ENCODE results near the gene TP53TG5.

- TF ChIP-seq EZH2 (IDR thresholded peaks at IDR 0.05; ENCODE audit: borderline replicate concordance, control insufficient read depth, low read depth, low read length) (no peak), RELA (IDR thresholded peaks at IDR 0.05; ENCODE audit: borderline replicate concordance, partially characterized antibody) (no peak), FOS (IDR thresholded peaks at IDR 0.05; ENCODE audit: borderline replicate concordance, extremely low read depth, insufficient read length) (no peak), HCFC1 (IDR thresholded peaks at IDR 0.05; ENCODE audit: low read length) (no peak), MLLT1 (IDR thresholded peaks at IDR 0.05) (no peak), ATF7 (IDR thresholded peaks at IDR 0.05; ENCODE audit: low read depth) (no peak), POLR2A (IDR thresholded peaks at IDR 0.05; ENCODE audit: low read depth, low read length) (peak; percentile 79), CEBPB (IDR thresholded peaks at IDR 0.05; ENCODE audit: borderline replicate concordance in 1 of 2, low read depth in 2 of 2, low read length in 2 of 2) (no peak), TAF1 (IDR thresholded peaks at IDR 0.05; ENCODE audit: borderline replicate concordance, low read depth, low read length) (no peak)
- TF ChIP-seq, protein P1, sequence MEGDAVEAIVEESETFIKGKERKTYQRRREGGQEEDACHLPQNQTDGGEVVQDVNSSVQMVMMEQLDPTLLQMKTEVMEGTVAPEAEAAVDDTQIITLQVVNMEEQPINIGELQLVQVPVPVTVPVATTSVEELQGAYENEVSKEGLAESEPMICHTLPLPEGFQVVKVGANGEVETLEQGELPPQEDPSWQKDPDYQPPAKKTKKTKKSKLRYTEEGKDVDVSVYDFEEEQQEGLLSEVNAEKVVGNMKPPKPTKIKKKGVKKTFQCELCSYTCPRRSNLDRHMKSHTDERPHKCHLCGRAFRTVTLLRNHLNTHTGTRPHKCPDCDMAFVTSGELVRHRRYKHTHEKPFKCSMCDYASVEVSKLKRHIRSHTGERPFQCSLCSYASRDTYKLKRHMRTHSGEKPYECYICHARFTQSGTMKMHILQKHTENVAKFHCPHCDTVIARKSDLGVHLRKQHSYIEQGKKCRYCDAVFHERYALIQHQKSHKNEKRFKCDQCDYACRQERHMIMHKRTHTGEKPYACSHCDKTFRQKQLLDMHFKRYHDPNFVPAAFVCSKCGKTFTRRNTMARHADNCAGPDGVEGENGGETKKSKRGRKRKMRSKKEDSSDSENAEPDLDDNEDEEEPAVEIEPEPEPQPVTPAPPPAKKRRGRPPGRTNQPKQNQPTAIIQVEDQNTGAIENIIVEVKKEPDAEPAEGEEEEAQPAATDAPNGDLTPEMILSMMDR (IDR thresholded peaks at IDR 0.05 in 2 of 3, conservative IDR thresholded peaks at IDR 0.05 in 1 of 3; ENCODE audit: control insufficient read depth in 2 of 3, extremely low read depth in 1 of 3, insufficient read depth in 1 of 3, low read depth in 3 of 3, low read length in 3 of 3) = no peak
- TF ChIP-seq, protein P2, sequence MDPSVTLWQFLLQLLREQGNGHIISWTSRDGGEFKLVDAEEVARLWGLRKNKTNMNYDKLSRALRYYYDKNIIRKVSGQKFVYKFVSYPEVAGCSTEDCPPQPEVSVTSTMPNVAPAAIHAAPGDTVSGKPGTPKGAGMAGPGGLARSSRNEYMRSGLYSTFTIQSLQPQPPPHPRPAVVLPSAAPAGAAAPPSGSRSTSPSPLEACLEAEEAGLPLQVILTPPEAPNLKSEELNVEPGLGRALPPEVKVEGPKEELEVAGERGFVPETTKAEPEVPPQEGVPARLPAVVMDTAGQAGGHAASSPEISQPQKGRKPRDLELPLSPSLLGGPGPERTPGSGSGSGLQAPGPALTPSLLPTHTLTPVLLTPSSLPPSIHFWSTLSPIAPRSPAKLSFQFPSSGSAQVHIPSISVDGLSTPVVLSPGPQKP (IDR thresholded peaks at IDR 0.05; ENCODE audit: low read depth, low read length) = no peak
Observed at GRCh38 chr20:45347936-45348778, 30.0 kb downstream of the TP53TG5 start, which contains the start of gene SDC4.

All from GM12878 (cell line).